Upper lobe of right lung (tissue), 1 donor: ENCODE results near the gene FMN1. TPM values are rescaled to one million over a fixed set of nuclear protein-coding genes. Genes with fewer than 3 reads are reported as not detected.

Source experiments
- ATAC-seq: fragments of 200-7000 bp; cut with Tn5 transposase; one replicate; pipeline ENCODE4 v1.9.1; 2020; ENCODE audit warnings: mild to moderate bottlenecking, moderate library complexity
- DNase-seq: peaks from one replicate; pipeline ENCODE4 v3.0.0-alpha.2; 2020
- H3K27ac ChIP-seq: fragments of 200-600 bp; one replicate; pipeline ENCODE4 v1.8.0; 2022
- H3K27me3 ChIP-seq: fragments of 200-600 bp; one replicate; pipeline ENCODE4 v1.8.0; 2022; ENCODE audit warnings: mild to moderate bottlenecking
- H3K36me3 ChIP-seq: fragments of 200-600 bp; one replicate; pipeline ENCODE4 v1.8.0; 2022
- H3K4me1 ChIP-seq: fragments of 200-600 bp; one replicate; pipeline ENCODE4 v1.8.0; 2022
- H3K4me3 ChIP-seq: fragments of 200-600 bp; one replicate; pipeline ENCODE4 v1.8.0; 2022; ENCODE audit warnings: mild to moderate bottlenecking
- H3K9me3 ChIP-seq: fragments of 200-600 bp; one replicate; pipeline ENCODE4 v1.8.0; 2022
- intact Hi-C: fragments of 100-400 bp; cut with DNase I; formaldehyde crosslinking; loops from one replicate; pipeline ENCODE4 v1.11.0; 2022
- total RNA-seq: library from RNA; stranded (reverse); fragmentation: NEBNext Ultra II Directional; extraction: Animal tissue kit (Norgen Biotek cat#: 25700); gene quantifications from one replicate; pipeline ENCODE4 v1.2.1, GENCODE V29; 2021
- TF ChIP-seq, protein P1 (sequence below): fragments of 200-600 bp; IDR thresholded peaks from one replicate; pipeline ENCODE4 v1.8.0; 2022; ENCODE audit warnings: antibody characterized with exemption
- donor health status: DM: no; HTN: yes; CAD: no; lungs with severe emphysema.

The FMN1 gene
- total RNA-seq, 1 donor from 2014 or later = 33.5 TPM

DNA sequence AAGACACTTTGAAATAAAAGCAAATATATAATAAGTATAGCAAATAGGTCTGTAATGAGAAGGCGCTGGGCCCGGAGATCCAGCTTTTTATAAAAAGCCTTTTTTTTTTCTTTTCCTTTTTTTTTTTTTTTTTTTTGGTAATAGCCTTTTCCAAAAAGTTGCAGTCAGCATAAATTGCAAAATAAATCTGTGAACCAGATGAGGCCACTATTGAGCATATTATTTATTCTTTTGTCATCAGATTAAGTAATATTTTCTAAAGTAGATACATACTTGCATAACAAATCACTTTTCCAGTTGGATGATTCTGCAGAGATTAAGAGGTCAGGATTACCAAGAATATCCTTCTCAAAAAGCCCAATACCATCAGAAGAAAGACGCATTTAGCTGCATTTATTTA, 24.9 kb downstream of the FMN1 start:
- ATAC-seq (no peak), DNase-seq (no peak)
- TF ChIP-seq, protein P1, sequence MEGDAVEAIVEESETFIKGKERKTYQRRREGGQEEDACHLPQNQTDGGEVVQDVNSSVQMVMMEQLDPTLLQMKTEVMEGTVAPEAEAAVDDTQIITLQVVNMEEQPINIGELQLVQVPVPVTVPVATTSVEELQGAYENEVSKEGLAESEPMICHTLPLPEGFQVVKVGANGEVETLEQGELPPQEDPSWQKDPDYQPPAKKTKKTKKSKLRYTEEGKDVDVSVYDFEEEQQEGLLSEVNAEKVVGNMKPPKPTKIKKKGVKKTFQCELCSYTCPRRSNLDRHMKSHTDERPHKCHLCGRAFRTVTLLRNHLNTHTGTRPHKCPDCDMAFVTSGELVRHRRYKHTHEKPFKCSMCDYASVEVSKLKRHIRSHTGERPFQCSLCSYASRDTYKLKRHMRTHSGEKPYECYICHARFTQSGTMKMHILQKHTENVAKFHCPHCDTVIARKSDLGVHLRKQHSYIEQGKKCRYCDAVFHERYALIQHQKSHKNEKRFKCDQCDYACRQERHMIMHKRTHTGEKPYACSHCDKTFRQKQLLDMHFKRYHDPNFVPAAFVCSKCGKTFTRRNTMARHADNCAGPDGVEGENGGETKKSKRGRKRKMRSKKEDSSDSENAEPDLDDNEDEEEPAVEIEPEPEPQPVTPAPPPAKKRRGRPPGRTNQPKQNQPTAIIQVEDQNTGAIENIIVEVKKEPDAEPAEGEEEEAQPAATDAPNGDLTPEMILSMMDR = no peak

DNA sequence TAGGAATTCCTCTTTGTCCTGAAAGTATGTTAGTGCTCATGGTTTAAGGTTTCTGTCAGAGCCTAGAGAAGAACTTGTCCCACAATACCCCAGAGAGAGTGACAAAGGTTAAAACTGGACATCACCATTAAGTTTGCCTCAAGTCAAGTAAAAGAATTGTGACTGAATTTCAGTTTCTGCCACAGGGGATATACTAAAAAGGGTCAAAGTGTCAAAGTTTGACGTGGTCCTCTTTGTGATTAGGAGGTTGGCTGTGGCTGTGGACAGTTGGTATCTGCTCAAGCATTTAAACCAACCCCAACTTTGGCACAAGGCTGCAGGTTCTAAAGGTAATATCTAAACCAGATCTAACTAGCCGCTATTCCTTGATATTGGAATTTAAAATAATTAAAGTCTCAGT, 26.1 kb downstream of the FMN1 start:
- no peaks in the 10 kb centered on the region for H3K4me1 ChIP-seq
- H3K4me3 ChIP-seq = no peak overlapping the region
- no peaks in the 10 kb centered on the region for H3K27me3 ChIP-seq
- no peak overlapping the region for H3K27ac ChIP-seq
- intact Hi-C loops = no loop called here
- ATAC-seq (no peak), DNase-seq (no peak)
- TF ChIP-seq, protein P1 = no peak
- no peaks in the 10 kb centered on the region for H3K9me3 ChIP-seq
- no peaks in the 10 kb centered on the region for H3K36me3 ChIP-seq

More for the DNA sequence above, 24.9 kb downstream of the FMN1 start:
- intact Hi-C loops = no loop called here
- Histone ChIP-seq H3K4me1 (no peaks in the 10 kb centered on the region), H3K9me3 (no peaks in the 10 kb centered on the region), H3K36me3 (no peaks in the 10 kb centered on the region), H3K4me3 (no peak overlapping the region), H3K27me3 (no peaks in the 10 kb centered on the region), H3K27ac (no peak overlapping the region)

DNA sequence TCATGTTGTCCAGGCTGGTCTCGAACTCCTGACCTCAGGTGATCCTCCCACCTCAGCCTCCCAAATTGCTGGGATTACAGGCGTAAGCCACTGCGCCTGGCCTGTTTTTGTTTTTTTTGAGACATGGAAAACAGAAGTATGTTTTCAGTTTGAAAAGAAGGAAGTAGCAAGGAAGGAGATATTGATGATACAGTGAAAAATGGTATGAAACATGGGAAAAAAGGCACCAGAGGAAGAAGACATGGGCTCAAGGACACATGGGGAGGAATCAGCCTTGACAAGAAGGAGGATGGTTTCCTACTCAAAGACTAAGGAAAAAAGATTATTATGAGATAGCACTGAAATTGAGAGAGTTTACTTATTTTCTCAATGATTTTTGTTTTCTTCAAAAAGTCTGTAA, 30.7 kb downstream of the FMN1 start:
- Histone ChIP-seq H3K27me3 (no peaks in the 10 kb centered on the region), H3K27ac (no peak overlapping the region), H3K4me1 (no peaks in the 10 kb centered on the region), H3K4me3 (no peak overlapping the region), H3K9me3 (no peaks in the 10 kb centered on the region), H3K36me3 (no peaks in the 10 kb centered on the region)
- TF ChIP-seq, protein P1 = no peak
- no peak for ATAC-seq
- no peak for DNase-seq
- intact Hi-C loops = no loop called here

DNA sequence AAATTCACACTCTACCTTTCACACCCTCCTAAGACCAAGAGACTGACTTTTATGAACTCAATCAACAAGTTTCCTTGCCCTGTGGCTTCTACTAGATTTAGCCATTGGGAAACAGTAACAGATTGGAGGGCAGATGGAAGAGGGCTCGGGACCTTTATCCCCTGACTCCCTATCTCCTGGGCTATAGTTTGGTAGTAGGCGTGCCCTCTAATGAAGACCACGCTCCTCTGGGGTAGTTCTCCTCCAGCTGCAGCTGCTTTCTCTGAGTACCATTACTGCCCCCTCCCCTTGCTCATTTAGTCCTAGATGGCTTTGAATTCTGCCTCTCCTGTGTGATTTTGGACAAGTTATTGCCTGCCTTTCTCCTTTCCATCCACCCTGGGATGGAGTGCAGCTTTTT, 33.3 kb downstream of the FMN1 start:
- no peak overlapping the region for H3K27ac ChIP-seq
- no peak for DNase-seq
- TF ChIP-seq, protein P1 = no peak
- no peaks in the 10 kb centered on the region for H3K36me3 ChIP-seq
- ATAC-seq = no peak
- H3K4me3 ChIP-seq = no peak overlapping the region
- no peaks in the 10 kb centered on the region for H3K27me3 ChIP-seq
- no peaks in the 10 kb centered on the region for H3K4me1 ChIP-seq
- no peaks in the 10 kb centered on the region for H3K9me3 ChIP-seq
- intact Hi-C loops = no loop called here

DNA sequence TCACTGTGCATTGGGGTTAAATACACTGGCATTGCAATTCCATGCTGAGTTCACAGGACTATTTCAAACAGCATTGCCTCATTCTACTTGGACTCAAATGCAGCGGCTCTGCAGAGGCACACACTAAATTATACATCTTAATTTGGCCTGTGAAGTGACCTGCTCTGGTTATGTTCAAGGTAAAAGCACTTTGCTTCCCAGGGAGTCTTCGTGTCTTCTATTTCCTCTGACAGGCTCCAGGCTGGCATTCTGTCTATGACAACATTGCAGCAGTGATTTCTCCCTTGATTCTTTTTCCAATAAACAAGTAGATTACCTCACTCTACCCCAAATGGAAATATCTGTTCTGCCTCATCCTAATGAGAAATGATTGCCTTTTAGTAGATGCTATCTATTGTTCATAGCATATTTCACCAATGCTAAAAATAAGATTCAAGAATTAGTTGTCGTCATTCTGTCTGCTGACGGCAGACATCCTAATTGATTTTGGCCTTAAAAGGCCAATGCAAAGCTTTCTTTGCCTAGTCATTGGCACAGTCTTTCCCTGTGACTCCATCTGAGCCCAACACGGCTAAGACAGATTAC, 33.8 kb downstream of the FMN1 start:
- Histone ChIP-seq H3K36me3 (no peaks in the 10 kb centered on the region), H3K27me3 (no peaks in the 10 kb centered on the region), H3K9me3 (no peaks in the 10 kb centered on the region), H3K4me3 (no peak overlapping the region), H3K27ac (no peak overlapping the region), H3K4me1 (peaks cover 5% of the 10 kb centered on the region)
- DNase-seq (no peak), ATAC-seq (no peak)
- intact Hi-C loops = no loop called here
- TF ChIP-seq, protein P1 = no peak
